ENCODE results near the gene DDX55. TPM values are rescaled to one million over a fixed set of nuclear protein-coding genes. Genes with fewer than 3 reads are reported as not detected.
"Not testable (repeated sequence)": the region's sequence is repeated elsewhere in the genome, so short reads cannot be mapped to it uniquely, and the experiment has no call there.

The DDX55 gene
- total RNA-seq, 1 donor from 2014 or later, result 30.9 TPM

GRCh38 chr12:123599721-123600120 lies 2.2 kb upstream of the DDX55 start:
- DNase-seq (ENCODE audit: low spot score in 2 of 2, unreplicated experiment in 2 of 2), result no peak
- Mint-ChIP-seq H3K4me3 (peak overlapping the region; percentile 55), H3K27me3 (ENCODE audit: low read depth) (no peaks in the 10 kb centered on the region), H3K4me1 (peaks cover 15% of the 10 kb centered on the region), H3K27ac (peak overlapping the region; percentile 85), H3K36me3 (peaks cover 18% of the 10 kb centered on the region), H3K9me3 (no peaks in the 10 kb centered on the region)
- TF ChIP-seq, protein P1, sequence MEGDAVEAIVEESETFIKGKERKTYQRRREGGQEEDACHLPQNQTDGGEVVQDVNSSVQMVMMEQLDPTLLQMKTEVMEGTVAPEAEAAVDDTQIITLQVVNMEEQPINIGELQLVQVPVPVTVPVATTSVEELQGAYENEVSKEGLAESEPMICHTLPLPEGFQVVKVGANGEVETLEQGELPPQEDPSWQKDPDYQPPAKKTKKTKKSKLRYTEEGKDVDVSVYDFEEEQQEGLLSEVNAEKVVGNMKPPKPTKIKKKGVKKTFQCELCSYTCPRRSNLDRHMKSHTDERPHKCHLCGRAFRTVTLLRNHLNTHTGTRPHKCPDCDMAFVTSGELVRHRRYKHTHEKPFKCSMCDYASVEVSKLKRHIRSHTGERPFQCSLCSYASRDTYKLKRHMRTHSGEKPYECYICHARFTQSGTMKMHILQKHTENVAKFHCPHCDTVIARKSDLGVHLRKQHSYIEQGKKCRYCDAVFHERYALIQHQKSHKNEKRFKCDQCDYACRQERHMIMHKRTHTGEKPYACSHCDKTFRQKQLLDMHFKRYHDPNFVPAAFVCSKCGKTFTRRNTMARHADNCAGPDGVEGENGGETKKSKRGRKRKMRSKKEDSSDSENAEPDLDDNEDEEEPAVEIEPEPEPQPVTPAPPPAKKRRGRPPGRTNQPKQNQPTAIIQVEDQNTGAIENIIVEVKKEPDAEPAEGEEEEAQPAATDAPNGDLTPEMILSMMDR (IDR thresholded peaks at IDR 0.05; ENCODE audit: unreplicated experiment), result no peak

DNA sequence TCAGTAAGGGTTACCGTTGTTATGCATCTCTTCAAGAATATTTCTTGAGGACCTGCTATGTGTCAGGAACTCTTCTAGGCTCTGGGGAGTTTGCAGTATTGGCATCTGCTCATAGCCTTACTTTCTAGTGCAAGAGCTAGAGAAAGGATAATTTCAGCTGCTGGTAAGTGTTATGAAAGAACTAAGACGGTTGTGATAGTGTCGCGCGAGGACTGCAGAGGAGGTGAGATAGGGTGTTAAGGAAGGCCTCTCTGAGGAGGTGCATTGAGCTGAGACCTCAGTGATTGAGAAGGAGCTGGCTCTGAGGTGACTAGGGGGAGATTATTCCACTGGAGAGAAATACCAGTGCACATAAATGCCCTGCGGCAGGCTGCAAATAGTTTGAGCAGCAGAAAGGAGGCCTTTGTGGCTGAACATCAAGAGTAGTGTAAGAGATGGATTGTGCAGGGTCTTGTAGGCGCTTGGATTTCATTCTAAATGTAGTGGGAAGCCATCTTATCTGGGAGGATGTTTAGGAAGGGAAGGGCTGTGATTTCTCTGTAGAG lies 824 bp downstream of the DDX55 start:
- peak overlapping the region; percentile 92 for H3K27ac Mint-ChIP-seq
- DNase-seq (ENCODE audit: low spot score in 2 of 2, unreplicated experiment in 2 of 2), result no peak
- H3K4me1 Mint-ChIP-seq, result peaks cover 15% of the 10 kb centered on the region
- peaks cover 10% of the 10 kb centered on the region for H3K36me3 Mint-ChIP-seq
- TF ChIP-seq, protein P1 (IDR thresholded peaks at IDR 0.05; ENCODE audit: unreplicated experiment), result no peak
- peak overlapping the region; percentile 97 for H3K4me3 Mint-ChIP-seq
- H3K27me3 Mint-ChIP-seq (ENCODE audit: low read depth), result no peaks in the 10 kb centered on the region
- no peaks in the 10 kb centered on the region for H3K9me3 Mint-ChIP-seq

DNA sequence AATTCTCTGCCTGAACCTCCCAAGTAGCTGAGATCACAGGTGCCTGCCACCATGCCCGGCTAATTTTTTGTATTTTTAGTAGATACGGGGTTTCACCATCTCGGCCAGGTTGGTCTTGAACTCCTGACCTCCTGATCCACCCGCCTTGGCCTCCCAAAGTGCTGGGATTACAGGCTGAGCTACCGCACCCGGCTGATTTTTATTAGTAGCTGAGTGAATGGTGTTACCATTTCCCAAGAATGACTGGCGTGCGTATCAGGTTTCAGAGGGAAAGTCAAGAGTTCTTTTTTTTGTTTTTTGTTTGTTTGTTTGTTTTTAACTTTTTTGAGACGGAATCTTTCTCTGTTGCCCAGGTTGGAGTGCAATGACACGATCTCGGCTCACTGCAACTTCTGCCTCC lies 1.6 kb downstream of the DDX55 start:
- not testable (repeated sequence) for H3K9me3 Mint-ChIP-seq; H3K27ac Mint-ChIP-seq; H3K27me3 Mint-ChIP-seq (ENCODE audit: low read depth); DNase-seq (ENCODE audit: low spot score in 2 of 2, unreplicated experiment in 2 of 2)
- peak overlapping the region; percentile 97 for H3K4me3 Mint-ChIP-seq
- peaks cover 16% of the 10 kb centered on the region for H3K36me3 Mint-ChIP-seq
- H3K4me1 Mint-ChIP-seq, result peaks cover 15% of the 10 kb centered on the region

- TF ChIP-seq, protein P1 (IDR thresholded peaks at IDR 0.05; ENCODE audit: unreplicated experiment), result no peak
- Mint-ChIP-seq H3K27ac (no peak overlapping the region), H3K27me3 (ENCODE audit: low read depth) (no peaks in the 10 kb centered on the region), H3K9me3 (no peaks in the 10 kb centered on the region), H3K36me3 (peaks cover 30% of the 10 kb centered on the region), H3K4me3 (no peak overlapping the region), H3K4me1 (peaks cover 4% of the 10 kb centered on the region)
- no peak for DNase-seq (ENCODE audit: low spot score in 2 of 2, unreplicated experiment in 2 of 2)
Measured at GRCh38 chr12:123607756-123608155, 5.9 kb downstream of the DDX55 start.

GRCh38 chr12:123608182-123608581 lies 6.3 kb downstream of the DDX55 start:
- H3K36me3 Mint-ChIP-seq, result peaks cover 34% of the 10 kb centered on the region

DNA sequence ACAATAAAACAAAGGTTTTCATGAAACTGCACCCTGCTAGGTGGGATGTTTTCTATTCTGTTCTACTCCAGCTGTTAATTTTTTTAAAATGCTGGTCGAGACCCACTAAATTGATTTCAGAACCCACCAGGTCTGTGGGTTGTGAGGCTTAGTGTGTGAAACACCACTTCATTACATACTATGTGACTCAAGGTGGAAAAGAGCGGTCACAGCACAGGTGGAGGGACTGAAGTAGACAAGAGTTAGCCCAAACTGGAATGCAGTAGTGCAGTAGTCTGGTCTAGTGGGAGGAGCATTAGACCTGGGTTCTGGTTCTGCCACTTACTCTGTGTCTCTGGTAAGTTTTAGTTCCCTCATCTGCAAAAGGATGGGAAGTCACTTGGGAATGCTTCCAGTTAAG lies 12.2 kb downstream of the DDX55 start:
- no peak overlapping the region for H3K27ac Mint-ChIP-seq
- H3K4me1 Mint-ChIP-seq, result no peaks in the 10 kb centered on the region
- no peak overlapping the region for H3K4me3 Mint-ChIP-seq
- no peaks in the 10 kb centered on the region for H3K9me3 Mint-ChIP-seq
- no peaks in the 10 kb centered on the region for H3K27me3 Mint-ChIP-seq (ENCODE audit: low read depth)
- H3K36me3 Mint-ChIP-seq, result peaks cover 48% of the 10 kb centered on the region
- TF ChIP-seq, protein P1 (IDR thresholded peaks at IDR 0.05; ENCODE audit: unreplicated experiment), result no peak
- DNase-seq (ENCODE audit: low spot score in 2 of 2, unreplicated experiment in 2 of 2), result no peak

More at GRCh38 chr12:123608182-123608581, 6.3 kb downstream of the DDX55 start:
- DNase-seq (ENCODE audit: low spot score in 2 of 2, unreplicated experiment in 2 of 2), result no peak
- no peak overlapping the region for H3K27ac Mint-ChIP-seq
- no peaks in the 10 kb centered on the region for H3K4me1 Mint-ChIP-seq
- no peaks in the 10 kb centered on the region for H3K9me3 Mint-ChIP-seq
- no peak overlapping the region for H3K4me3 Mint-ChIP-seq
- no peaks in the 10 kb centered on the region for H3K27me3 Mint-ChIP-seq (ENCODE audit: low read depth)
- TF ChIP-seq, protein P1 (IDR thresholded peaks at IDR 0.05; ENCODE audit: unreplicated experiment), result no peak

Data from mesothelial cell of epicardium (in vitro differentiated cells).